Activated T-cell treated with anti-CD3 and anti-CD28 coated beads, Interleukin-2, amount 50 U/mL, for 1 hour (primary cell): Measurements from ENCODE around the gene SPOCK3.
"Not testable (repeated sequence)": the region's sequence is repeated elsewhere in the genome, so short reads cannot be mapped to it uniquely, and the experiment has no call there.

Source experiments
- DNase-seq: peaks from one replicate; pipeline ENCODE4 v3.0.0-alpha.2; 2020

Gene SPOCK3

GRCh38 chr4:166798126-166798525, 436.2 kb downstream of the SPOCK3 start:
- no peak for DNase-seq

GRCh38 chr4:166777760-166778159, 456.5 kb downstream of the SPOCK3 start:
- DNase-seq, result no peak

GRCh38 chr4:166763018-166763417, 471.3 kb downstream of the SPOCK3 start:
- DNase-seq, result no peak

GRCh38 chr4:166741742-166742141, 492.6 kb downstream of the SPOCK3 start:
- DNase-seq, result no peak

GRCh38 chr4:166739215-166739614, 495.1 kb downstream of the SPOCK3 start:
- not testable (repeated sequence) for DNase-seq

GRCh38 chr4:166737430-166737829, 496.9 kb downstream of the SPOCK3 start:
- DNase-seq, result no peak

GRCh38 chr4:166735553-166735952, 498.7 kb downstream of the SPOCK3 start:
- no peak for DNase-seq

GRCh38 chr4:166734797-166735196, 499.5 kb downstream of the SPOCK3 start:
- no peak for DNase-seq

GRCh38 chr4:166733686-166734085, 500.6 kb downstream of the SPOCK3 start:
- no peak for DNase-seq

GRCh38 chr4:166726832-166727231, 507.5 kb downstream of the SPOCK3 start:
- DNase-seq, result no peak

- no peak for DNase-seq
Measured at GRCh38 chr4:166724369-166724768, 509.9 kb downstream of the SPOCK3 start.

GRCh38 chr4:166723532-166724140, 510.7 kb downstream of the SPOCK3 start:
- DNase-seq, result no peak

GRCh38 chr4:166715748-166716713, 518.3 kb downstream of the SPOCK3 start:
- DNase-seq, result not testable (repeated sequence)

- no peak for DNase-seq
Measured at GRCh38 chr4:166700592-166700991, 533.7 kb downstream of the SPOCK3 start.

GRCh38 chr4:166688835-166689234, 545.5 kb downstream of the SPOCK3 start:
- no peak for DNase-seq

- DNase-seq, result no peak
Measured at GRCh38 chr4:166687828-166688227, 546.5 kb downstream of the SPOCK3 start.
